ENCODE measurements around the gene SULT1A2.
"Not testable (repeated sequence)": the region's sequence is repeated elsewhere in the genome, so short reads cannot be mapped to it uniquely, and the experiment has no call there.

- TF ChIP-seq, protein P1, sequence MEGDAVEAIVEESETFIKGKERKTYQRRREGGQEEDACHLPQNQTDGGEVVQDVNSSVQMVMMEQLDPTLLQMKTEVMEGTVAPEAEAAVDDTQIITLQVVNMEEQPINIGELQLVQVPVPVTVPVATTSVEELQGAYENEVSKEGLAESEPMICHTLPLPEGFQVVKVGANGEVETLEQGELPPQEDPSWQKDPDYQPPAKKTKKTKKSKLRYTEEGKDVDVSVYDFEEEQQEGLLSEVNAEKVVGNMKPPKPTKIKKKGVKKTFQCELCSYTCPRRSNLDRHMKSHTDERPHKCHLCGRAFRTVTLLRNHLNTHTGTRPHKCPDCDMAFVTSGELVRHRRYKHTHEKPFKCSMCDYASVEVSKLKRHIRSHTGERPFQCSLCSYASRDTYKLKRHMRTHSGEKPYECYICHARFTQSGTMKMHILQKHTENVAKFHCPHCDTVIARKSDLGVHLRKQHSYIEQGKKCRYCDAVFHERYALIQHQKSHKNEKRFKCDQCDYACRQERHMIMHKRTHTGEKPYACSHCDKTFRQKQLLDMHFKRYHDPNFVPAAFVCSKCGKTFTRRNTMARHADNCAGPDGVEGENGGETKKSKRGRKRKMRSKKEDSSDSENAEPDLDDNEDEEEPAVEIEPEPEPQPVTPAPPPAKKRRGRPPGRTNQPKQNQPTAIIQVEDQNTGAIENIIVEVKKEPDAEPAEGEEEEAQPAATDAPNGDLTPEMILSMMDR (IDR thresholded peaks at IDR 0.05): not testable (repeated sequence)
- TF ChIP-seq POLR2A (IDR thresholded peaks at IDR 0.05); POLR2AphosphoS5 (IDR thresholded peaks at IDR 0.05; ENCODE audit: insufficient read depth in 1 of 2, low read depth in 1 of 2): not testable (repeated sequence)
Observed at GRCh38 chr16:28620316-28620715, 23.5 kb upstream of the SULT1A2 start.

Data from vagina (tissue), 2 donors.